SK-N-SH treated with all-trans-retinoic acid at 6 μM for 48 hours (cell line): ENCODE results near the gene FBL.

Experiments used
- BACH2 ChIP-seq: fragments of 250-450 bp; sonication (Bioruptor Pico); IDR thresholded peaks from 2 replicates; pipeline ENCODE4 v1.9.0; 2021; ENCODE audit warnings: mild to moderate bottlenecking, borderline replicate concordance
- CSDC2 ChIP-seq: fragments of 250-450 bp; sonication (Bioruptor Pico); IDR thresholded peaks from 2 replicates; pipeline ENCODE4 v1.5.0; 2020; ENCODE audit warnings: mild to moderate bottlenecking, moderate library complexity
- ESRRG ChIP-seq: fragments of 250-450 bp; sonication (Bioruptor Pico); IDR thresholded peaks from 2 replicates; pipeline ENCODE4 v1.6.1; 2021; ENCODE audit warnings: mild to moderate bottlenecking
- ISL1 ChIP-seq: fragments of 250-450 bp; sonication (Bioruptor Pico); IDR thresholded peaks from 2 replicates; pipeline ENCODE4 v2.1.2; 2022; ENCODE audit warnings: mild to moderate bottlenecking, moderate library complexity
- RARB ChIP-seq: fragments of 250-450 bp; sonication (Bioruptor Pico); IDR thresholded peaks from 2 replicates; pipeline ENCODE4 v1.8.0; 2021; ENCODE audit warnings: mild to moderate bottlenecking, moderate library complexity
- TCF4 ChIP-seq: fragments of 250-450 bp; sonication (Bioruptor Pico); IDR thresholded peaks from 2 replicates; pipeline ENCODE4 v1.8.0; 2021; ENCODE audit warnings: mild to moderate bottlenecking, moderate library complexity, borderline replicate concordance
- TOX ChIP-seq: fragments of 250-450 bp; sonication (Bioruptor Pico); IDR thresholded peaks from 2 replicates; pipeline ENCODE4 v1.8.0; 2021; ENCODE audit warnings: mild to moderate bottlenecking, moderate library complexity, borderline replicate concordance
- ZFP3 ChIP-seq: fragments of 250-450 bp; sonication (Bioruptor Pico); IDR thresholded peaks from 2 replicates; pipeline ENCODE4 v1.5.0; 2020; ENCODE audit warnings: mild to moderate bottlenecking, moderate library complexity
- ZFP30 ChIP-seq: fragments of 450-650 bp; formaldehyde crosslinking; IDR thresholded peaks from 2 replicates; pipeline ENCODE4 v1.5.0; 2022; ENCODE audit warnings: mild to moderate bottlenecking, moderate library complexity
- ZNF565 ChIP-seq: fragments of 450-650 bp; formaldehyde crosslinking; conservative IDR thresholded peaks from 2 replicates; pipeline ENCODE4 v1.5.0; 2020; ENCODE audit warnings: low read depth, mild to moderate bottlenecking, moderate library complexity
- ZNF70 ChIP-seq: fragments of 450-650 bp; formaldehyde crosslinking; IDR thresholded peaks from 2 replicates; pipeline ENCODE4 v1.5.0; 2020; ENCODE audit warnings: mild to moderate bottlenecking, moderate library complexity
- TF ChIP-seq, protein P1 (sequence below): fragments of 250-450 bp; sonication (Bioruptor Pico); IDR thresholded peaks from 2 replicates; pipeline ENCODE4 v1.8.0; 2020; ENCODE audit warnings: mild to moderate bottlenecking, moderate library complexity, borderline replicate concordance
- TF ChIP-seq, protein P2 (sequence below): fragments of 250-450 bp; sonication (Bioruptor Pico); IDR thresholded peaks from 2 replicates; pipeline ENCODE4 v1.5.0; 2020; ENCODE audit warnings: mild to moderate bottlenecking, moderate library complexity
- TF ChIP-seq, protein P3 (sequence below): fragments of 250-450 bp; sonication (Bioruptor Pico); IDR thresholded peaks from 2 replicates; pipeline ENCODE4 v1.5.1; 2020; ENCODE audit warnings: low read depth, mild to moderate bottlenecking, moderate library complexity

DNA sequence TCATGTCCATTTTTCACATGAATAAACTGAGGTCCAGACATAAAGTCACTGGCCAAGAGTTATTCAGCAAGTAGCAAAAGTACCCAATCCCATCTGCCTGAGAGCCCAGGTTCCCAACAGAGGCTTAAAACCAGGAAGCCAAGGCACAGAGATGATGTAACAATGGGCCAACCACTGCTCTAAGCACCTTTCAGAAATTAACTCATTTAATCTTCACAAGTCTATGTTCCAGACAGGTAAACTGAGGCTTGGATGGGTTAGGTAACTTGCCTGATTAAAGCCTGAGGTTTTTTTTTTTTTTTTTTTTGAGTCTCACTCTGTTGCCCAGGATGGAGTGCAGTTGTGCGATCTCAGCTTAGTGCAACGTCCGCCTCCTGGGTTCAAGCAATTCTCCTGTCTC, 8.2 kb downstream of the FBL start:
- TF ChIP-seq, protein P1, sequence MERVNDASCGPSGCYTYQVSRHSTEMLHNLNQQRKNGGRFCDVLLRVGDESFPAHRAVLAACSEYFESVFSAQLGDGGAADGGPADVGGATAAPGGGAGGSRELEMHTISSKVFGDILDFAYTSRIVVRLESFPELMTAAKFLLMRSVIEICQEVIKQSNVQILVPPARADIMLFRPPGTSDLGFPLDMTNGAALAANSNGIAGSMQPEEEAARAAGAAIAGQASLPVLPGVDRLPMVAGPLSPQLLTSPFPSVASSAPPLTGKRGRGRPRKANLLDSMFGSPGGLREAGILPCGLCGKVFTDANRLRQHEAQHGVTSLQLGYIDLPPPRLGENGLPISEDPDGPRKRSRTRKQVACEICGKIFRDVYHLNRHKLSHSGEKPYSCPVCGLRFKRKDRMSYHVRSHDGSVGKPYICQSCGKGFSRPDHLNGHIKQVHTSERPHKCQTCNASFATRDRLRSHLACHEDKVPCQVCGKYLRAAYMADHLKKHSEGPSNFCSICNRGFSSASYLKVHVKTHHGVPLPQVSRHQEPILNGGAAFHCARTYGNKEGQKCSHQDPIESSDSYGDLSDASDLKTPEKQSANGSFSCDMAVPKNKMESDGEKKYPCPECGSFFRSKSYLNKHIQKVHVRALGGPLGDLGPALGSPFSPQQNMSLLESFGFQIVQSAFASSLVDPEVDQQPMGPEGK (CRISPR knock-in tag): no peak
- TF ChIP-seq TCF4 (CRISPR knock-in tag) (no peak), ZFP30 (CRISPR knock-in tag) (no peak), ZFP3 (CRISPR knock-in tag) (no peak), BACH2 (CRISPR knock-in tag) (no peak), ZNF70 (CRISPR knock-in tag) (no peak), ISL1 (CRISPR knock-in tag) (no peak), ESRRG (CRISPR knock-in tag) (no peak), TOX (CRISPR knock-in tag) (no peak), RARB (CRISPR knock-in tag) (no peak), ZNF565 (CRISPR knock-in tag) (no peak), CSDC2 (CRISPR knock-in tag) (no peak)
- TF ChIP-seq, protein P2, sequence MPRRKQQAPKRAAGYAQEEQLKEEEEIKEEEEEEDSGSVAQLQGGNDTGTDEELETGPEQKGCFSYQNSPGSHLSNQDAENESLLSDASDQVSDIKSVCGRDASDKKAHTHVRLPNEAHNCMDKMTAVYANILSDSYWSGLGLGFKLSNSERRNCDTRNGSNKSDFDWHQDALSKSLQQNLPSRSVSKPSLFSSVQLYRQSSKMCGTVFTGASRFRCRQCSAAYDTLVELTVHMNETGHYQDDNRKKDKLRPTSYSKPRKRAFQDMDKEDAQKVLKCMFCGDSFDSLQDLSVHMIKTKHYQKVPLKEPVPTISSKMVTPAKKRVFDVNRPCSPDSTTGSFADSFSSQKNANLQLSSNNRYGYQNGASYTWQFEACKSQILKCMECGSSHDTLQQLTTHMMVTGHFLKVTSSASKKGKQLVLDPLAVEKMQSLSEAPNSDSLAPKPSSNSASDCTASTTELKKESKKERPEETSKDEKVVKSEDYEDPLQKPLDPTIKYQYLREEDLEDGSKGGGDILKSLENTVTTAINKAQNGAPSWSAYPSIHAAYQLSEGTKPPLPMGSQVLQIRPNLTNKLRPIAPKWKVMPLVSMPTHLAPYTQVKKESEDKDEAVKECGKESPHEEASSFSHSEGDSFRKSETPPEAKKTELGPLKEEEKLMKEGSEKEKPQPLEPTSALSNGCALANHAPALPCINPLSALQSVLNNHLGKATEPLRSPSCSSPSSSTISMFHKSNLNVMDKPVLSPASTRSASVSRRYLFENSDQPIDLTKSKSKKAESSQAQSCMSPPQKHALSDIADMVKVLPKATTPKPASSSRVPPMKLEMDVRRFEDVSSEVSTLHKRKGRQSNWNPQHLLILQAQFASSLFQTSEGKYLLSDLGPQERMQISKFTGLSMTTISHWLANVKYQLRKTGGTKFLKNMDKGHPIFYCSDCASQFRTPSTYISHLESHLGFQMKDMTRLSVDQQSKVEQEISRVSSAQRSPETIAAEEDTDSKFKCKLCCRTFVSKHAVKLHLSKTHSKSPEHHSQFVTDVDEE (CRISPR knock-in tag): no peak
- TF ChIP-seq, protein P3, sequence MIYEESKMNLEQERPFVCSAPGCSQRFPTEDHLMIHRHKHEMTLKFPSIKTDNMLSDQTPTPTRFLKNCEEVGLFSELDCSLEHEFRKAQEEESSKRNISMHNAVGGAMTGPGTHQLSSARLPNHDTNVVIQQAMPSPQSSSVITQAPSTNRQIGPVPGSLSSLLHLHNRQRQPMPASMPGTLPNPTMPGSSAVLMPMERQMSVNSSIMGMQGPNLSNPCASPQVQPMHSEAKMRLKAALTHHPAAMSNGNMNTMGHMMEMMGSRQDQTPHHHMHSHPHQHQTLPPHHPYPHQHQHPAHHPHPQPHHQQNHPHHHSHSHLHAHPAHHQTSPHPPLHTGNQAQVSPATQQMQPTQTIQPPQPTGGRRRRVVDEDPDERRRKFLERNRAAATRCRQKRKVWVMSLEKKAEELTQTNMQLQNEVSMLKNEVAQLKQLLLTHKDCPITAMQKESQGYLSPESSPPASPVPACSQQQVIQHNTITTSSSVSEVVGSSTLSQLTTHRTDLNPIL: no peak
